ENCODE data around the gene PRSS48. TPM values are rescaled to one million over a fixed set of nuclear protein-coding genes. Genes with fewer than 3 reads are reported as not detected.
"Not testable (repeated sequence)": the region's sequence is repeated elsewhere in the genome, so short reads cannot be mapped to it uniquely, and the experiment has no call there.

Gene PRSS48
- total RNA-seq, 1 donor from 2014 or later = not detected

DNA sequence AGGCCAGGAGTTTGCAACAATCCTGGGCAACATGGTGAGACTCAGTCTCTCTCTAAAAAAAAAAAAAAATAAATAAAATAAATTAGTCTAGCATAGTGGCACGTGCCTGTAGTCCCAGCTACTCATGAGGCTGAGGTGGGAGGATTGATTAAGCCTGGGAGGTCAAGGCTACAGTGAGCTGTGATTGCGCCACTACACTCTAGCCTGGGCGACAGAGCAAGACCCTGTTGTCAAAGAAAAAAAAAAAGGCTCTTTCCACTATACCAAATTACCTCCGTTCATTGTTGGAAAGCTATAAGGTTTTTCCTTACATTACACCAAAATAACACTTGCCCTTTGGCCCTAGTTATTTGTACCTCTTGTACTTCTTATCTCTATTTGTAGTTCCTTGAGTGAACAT lies 9.9 kb upstream of the PRSS48 start:
- DNase-seq (ENCODE audit: low read depth) = no peak
- Histone ChIP-seq H3K4me3 (ENCODE audit: low read depth, low read length) (no peak overlapping the region), H3K36me3 (ENCODE audit: control insufficient read depth, insufficient read depth, low read length) (no peaks in the 10 kb centered on the region), H3K27me3 (ENCODE audit: control insufficient read depth, insufficient read depth, low read length) (no peaks in the 10 kb centered on the region)
- FAIRE-seq = no peak
- TF ChIP-seq, protein P1, sequence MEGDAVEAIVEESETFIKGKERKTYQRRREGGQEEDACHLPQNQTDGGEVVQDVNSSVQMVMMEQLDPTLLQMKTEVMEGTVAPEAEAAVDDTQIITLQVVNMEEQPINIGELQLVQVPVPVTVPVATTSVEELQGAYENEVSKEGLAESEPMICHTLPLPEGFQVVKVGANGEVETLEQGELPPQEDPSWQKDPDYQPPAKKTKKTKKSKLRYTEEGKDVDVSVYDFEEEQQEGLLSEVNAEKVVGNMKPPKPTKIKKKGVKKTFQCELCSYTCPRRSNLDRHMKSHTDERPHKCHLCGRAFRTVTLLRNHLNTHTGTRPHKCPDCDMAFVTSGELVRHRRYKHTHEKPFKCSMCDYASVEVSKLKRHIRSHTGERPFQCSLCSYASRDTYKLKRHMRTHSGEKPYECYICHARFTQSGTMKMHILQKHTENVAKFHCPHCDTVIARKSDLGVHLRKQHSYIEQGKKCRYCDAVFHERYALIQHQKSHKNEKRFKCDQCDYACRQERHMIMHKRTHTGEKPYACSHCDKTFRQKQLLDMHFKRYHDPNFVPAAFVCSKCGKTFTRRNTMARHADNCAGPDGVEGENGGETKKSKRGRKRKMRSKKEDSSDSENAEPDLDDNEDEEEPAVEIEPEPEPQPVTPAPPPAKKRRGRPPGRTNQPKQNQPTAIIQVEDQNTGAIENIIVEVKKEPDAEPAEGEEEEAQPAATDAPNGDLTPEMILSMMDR (IDR thresholded peaks at IDR 0.05; ENCODE audit: insufficient read depth, low read length, severe bottlenecking) = no peak

DNA sequence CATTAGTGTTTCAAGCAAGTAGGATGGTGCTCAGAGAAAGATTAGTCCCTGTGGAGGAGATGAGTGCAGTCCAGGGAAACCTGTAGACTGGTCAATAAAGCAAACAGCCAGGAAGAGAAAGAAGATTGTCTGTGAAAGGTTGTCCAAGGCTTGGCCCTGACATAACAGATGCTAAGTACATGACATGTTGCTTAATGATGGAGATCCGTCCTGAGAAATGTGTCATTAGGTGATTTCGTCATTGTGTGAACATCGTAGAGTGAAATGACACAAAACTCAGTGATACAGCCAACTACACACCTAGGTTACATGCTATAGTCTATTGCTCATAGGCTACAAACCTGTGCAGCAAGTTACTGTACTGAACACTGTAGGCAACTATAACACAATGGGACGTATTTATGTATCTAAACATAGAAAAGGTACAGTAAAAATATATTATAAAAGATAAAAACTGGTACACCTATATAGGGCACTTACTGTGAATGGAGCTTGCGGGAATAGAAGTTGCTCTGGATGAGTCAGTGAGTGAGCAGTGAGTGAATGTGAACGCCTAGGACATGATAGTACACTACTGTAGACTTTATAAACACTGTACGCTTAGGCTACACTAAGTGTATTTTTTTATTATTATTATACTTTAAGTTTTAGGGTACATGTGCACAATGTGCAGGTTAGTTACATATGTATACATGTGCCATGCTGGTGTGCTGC lies 9.0 kb upstream of the PRSS48 start:
- Histone ChIP-seq H3K27me3 (ENCODE audit: control insufficient read depth, insufficient read depth, low read length) (no peaks in the 10 kb centered on the region), H3K36me3 (ENCODE audit: control insufficient read depth, insufficient read depth, low read length) (no peaks in the 10 kb centered on the region), H3K4me3 (ENCODE audit: low read depth, low read length) (no peak overlapping the region)
- peak; percentile 64 for DNase-seq (ENCODE audit: low read depth)
- TF ChIP-seq, protein P1 (IDR thresholded peaks at IDR 0.05; ENCODE audit: insufficient read depth, low read length, severe bottlenecking) = no peak
- peak; percentile 84 for FAIRE-seq

DNA sequence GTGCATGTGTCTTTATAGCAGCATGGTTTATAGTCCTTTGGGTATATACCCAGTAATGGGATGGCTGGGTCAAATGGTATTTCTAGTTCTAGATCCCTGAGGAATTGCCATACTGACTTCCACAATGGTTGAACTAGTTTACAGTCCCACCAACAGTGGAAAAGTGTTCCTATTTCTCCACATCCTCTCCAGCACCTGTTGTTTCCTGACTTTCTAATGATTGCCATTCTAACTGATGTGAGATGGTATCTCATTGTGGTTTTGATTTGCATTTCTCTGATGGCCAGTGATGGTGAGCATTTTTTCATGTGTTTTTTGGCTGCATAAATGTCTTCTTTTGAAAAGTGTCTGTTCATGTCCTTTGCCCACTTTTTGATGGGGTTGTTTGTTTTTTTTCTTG lies 8.1 kb upstream of the PRSS48 start:
- not testable (repeated sequence) for H3K4me3 ChIP-seq (ENCODE audit: low read depth, low read length); FAIRE-seq; DNase-seq (ENCODE audit: low read depth); H3K27me3 ChIP-seq (ENCODE audit: control insufficient read depth, insufficient read depth, low read length); H3K36me3 ChIP-seq (ENCODE audit: control insufficient read depth, insufficient read depth, low read length)

DNA sequence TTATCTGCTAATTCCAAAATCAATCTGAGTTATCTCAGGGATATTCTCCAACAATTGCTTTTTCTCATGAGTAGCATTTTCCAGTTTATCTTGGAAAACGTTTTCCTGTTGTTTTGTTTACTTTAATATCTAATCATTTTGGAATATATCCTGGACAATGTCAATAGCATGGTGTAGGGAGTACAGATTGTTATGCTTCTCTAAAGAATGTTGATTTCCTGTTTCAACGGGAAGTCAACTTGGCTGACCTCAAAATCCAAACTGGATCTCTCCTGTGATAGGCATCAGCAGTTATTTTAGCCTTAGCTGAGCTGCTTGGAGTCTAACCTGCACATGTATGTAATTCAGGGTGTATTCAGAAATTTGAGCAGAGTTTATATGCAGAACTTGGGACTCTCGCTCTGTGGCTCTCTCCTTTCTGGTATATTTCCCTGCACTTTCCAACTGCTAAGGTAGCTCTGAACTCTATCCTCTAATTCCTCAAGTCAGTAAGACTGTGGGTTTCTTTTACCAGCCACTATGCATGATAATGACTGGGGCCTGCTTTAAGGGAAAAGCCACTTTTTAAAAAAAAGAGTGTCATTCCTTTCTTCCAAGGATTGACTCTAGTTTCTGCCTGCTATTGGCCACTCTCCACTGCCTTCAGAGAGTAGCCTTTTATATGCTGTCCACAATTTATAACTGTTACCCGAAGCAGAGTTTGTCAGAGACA lies 7.7 kb downstream of the PRSS48 start:
- DNase-seq (ENCODE audit: low read depth) (no peak), FAIRE-seq (no peak)
- Histone ChIP-seq H3K36me3 (ENCODE audit: control insufficient read depth, insufficient read depth, low read length) (no peaks in the 10 kb centered on the region), H3K4me3 (ENCODE audit: low read depth, low read length) (no peak overlapping the region), H3K27me3 (ENCODE audit: control insufficient read depth, insufficient read depth, low read length) (no peaks in the 10 kb centered on the region)
- TF ChIP-seq, protein P1 (IDR thresholded peaks at IDR 0.05; ENCODE audit: insufficient read depth, low read length, severe bottlenecking) = no peak

DNA sequence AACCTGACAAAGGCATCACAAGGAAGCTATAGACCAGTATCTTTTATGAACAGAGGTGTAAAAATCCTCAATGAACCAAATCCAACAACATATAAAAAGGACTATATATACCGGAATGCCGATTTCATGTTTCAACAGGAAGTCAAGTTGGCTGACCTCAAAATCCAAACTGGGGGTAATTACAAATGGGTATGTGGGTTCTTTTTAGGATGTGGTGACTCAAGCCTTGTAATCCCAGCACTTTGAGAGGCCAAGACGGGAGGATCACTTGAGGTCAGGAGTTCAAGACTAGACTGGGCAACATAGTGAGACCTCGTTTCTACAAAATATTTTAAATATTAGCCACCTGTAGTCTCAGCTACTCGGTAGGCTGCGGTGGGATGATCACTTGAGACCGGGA lies 10.4 kb downstream of the PRSS48 start:
- DNase-seq (ENCODE audit: low read depth) (no peak), FAIRE-seq (no peak)
- H3K36me3 ChIP-seq (ENCODE audit: control insufficient read depth, insufficient read depth, low read length) = no peaks in the 10 kb centered on the region
- TF ChIP-seq, protein P1 (IDR thresholded peaks at IDR 0.05; ENCODE audit: insufficient read depth, low read length, severe bottlenecking) = no peak
- H3K4me3 ChIP-seq (ENCODE audit: low read depth, low read length) = no peak overlapping the region
- no peaks in the 10 kb centered on the region for H3K27me3 ChIP-seq (ENCODE audit: control insufficient read depth, insufficient read depth, low read length)

DNA sequence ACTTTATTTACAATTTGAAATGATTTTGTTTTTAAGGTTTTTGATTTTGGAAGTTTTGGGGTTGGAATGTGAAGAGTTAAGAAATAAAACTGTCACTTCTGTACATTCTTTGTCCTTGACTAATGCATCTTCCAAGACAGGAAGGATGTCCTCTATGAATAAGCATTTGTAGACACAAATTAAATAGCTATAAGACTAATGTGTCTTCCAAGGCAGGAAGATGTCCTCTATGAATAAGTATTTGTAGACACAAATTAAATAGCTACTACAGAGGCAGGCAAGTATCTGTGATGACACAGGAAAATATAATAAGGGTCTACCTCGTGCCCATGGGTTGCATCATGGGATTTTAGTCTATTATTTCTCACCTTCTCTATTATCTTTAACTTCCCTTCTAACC lies 14.5 kb downstream of the PRSS48 start:
- Histone ChIP-seq H3K4me3 (ENCODE audit: low read depth, low read length) (no peak overlapping the region), H3K27me3 (ENCODE audit: control insufficient read depth, insufficient read depth, low read length) (no peaks in the 10 kb centered on the region), H3K36me3 (ENCODE audit: control insufficient read depth, insufficient read depth, low read length) (no peaks in the 10 kb centered on the region)
- FAIRE-seq (no peak), DNase-seq (ENCODE audit: low read depth) (no peak)
- TF ChIP-seq, protein P1 (IDR thresholded peaks at IDR 0.05; ENCODE audit: insufficient read depth, low read length, severe bottlenecking) = no peak
